Nucleus accumbens (tissue), 56 donors: Measurements from ENCODE around the gene HOXA3.

ENCODE experiments used
- DNase-seq, 56 donors: peaks; one replicate each; lab custom pipeline; 2025; lab: John Stamatoyannopoulos, UW

The HOXA3 gene

DNA sequence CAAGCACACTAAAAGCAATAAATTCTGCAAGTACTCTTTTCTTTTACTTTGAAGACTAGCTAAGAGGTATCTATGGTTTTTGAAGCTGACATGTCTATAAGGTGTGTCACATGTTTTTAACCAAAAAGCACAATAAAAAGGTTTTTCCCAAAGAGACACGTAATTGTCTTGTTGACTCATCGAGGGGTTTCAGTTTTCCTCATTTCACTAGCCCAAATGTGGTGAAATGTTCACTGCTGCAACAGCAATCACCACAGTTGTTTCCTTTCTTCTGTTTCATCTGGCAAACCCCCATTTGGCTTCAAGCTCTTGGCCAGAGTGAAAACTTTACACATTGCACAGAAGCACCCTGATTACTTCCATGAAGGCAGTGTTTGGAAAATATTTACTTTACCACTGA is 18.0 kb downstream of the HOXA3 start:
- no peak for DNase-seq

DNA sequence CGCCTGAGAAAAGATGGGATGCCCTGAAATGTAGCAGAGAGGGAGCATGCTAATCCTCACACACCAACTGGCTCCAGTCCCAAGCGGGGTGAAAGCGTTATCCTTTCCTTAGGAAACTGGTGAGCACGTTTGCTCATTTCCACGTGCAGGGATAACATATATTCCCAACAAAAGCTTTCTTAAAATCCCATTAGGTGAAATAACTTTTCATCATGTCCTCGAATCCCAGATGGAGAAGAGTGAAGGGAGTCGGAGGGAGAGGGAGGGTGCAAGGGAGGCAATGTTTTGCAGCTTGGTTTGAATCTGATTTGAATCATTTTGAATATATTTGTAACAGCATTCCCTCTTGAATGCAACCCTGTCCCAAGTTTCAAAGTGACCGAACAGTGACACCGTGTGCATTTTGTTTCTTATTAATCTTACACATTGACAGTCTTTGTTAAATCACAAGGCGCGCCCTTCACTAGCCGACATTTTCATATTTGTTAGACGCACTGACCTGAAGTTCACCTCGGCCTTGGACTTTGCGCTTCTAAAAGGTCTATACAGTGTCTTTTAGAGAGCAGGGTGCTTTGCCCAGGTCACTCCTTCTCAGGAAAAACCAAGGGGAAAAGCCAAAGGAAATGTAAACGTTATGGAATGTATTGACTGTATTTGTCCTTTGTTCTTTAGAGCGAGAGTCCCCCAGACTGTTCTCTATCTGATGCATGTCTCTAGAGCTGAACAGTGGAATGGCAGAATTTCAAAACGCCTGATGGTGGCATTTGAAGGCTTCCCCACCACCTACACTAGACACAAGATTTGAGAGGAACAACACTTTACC is 18.8 kb downstream of the HOXA3 start:
- DNase-seq, result no peak

DNA sequence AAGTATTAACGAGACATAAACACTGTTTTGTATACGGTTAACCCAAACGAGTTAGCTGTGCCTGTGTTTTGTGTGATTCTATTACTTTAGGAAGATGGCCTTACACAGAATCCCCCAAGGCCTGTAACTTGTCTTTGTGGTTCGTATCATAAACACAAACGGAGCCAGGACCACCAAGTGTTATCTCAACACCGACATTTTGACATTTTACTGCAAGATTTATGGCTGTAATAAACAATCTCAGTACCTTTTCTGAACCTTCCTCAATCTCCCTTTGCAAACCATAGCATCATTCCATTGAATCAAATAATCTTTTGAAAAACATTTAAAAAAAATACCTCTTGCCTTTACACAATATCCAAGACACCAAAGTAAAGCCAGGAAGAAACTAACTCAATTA is 19.4 kb downstream of the HOXA3 start:
- no peak for DNase-seq

DNA sequence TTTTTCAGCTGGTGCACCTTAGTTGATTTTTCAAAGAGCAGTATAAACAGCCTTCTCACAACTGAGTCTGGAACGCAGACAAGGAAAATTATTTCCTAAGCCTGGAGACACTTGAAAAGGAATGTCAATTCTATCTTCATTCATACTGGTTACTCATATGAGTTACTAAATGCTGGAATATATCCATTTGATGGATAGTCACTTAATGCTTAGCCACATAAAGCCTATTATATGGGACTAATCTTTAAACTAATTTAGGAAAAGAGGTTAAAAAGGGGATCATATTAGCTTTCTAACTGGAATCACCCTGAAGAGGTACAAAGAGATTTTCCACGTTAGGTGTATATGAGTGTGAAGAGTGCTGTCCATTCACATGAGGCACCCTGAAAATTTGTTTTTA is 20.2 kb downstream of the HOXA3 start:
- no peak for DNase-seq

DNA sequence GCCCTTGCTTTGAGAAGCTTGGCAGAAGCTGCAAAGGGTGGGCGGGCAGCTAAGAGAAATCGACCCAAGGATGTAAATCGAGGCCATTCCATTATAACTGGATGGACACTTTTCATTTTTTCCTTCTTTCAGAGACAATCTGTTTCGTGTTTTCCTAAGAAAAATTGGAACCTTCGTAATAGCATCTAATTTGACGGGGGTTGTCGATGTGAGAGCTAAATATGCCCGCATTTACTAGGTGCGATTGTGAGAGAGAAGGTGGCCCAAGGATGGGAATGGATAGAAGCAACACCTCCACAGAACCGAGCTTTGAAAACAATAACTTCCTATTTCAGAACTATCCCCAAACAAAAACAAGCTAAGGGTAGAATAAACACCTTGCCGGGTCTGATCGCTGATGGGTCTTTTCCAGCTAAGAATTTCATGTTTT is 21.0 kb downstream of the HOXA3 start:
- DNase-seq, result no peak

DNA sequence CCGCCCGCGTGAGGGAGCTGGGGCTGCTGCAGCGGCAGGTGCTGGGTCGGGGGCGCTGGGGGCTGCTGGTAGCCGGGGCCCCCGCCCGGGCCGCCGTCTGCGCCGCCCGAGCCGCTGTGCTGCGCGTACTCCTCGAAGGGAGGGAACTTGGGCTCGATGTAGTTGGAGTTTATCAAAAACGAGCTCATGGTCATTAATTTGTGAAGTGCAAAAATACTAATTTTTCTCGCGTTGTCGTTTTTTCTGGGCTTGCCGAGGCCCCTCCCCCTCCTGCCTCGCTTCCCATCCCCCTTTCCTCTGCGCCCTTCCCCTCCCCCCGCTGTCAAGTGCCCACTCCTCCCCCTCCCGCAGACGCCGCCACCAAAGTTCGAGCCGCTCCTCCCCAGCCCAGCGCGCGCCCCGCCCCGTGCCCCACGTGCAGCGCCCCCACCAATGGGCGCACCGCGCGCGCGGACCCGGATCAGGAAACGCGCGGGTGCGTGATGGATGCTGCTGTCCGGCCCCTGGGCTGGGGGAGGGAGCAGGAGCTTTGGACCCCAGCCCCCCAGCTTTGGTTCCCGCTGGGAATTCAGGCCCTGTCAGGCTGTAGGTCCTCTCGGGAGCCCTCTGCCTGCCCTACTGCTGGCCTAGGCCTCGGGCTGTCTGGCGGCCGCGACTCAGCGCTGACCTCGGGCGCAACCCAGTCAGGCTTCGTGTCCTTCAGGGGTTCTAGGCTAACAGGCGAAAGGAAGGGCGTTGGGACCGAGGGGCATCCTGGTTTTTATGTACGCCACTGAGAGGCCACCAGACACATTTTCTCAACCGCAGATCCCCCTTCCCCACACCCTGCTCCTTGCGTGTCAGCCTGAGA is 21.6 kb downstream of the HOXA3 start, which contains the start of gene HOXA4:
Gene HOXA4 (minus strand): TSS at position 218 of the 850 bp plus-strand sequence. CDS start 24 bp downstream, at position 194.
- peak in 7 of 56 donors; percentile 2 to 32 (median 5) for DNase-seq

DNA sequence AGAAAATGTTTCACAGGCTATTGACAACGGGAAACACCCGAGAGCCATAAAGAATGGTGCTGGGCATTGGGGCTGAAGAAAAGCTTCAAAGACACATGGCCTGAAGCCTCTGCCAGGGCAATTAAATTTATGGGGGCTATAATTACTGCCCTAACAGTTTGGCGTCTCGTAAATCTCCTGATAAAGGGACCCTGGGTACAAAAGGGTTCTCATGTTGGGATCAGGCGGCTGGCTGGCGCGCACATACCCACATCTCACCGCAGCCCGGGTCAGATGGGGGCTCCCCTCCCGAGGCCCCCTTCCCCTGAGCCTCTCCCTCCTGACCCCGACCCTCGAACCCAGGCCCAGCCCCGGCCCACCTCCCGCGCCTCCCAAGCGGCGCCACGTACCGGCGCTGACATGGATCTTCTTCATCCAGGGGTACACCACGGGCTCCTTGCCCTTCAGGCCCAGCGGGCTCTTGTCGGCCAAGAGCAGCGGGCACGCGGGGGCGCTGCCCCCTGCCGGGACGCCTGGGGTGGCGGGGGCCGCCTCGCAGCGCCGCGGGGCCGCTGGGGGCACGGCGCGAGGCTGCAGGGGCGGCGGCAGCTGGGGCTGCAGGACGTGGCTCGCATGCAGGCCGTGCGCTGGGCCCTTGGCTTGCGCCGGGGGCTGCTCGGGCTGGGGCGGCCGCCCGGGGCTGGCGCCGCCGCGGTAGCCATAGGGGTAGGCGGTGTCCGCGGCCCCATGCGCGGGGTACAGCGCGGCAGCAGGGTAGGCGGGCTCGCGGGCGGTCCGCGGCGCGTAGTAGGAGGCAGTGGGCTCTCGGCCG is 22.4 kb downstream of the HOXA3 start:
- no peak for DNase-seq

DNA sequence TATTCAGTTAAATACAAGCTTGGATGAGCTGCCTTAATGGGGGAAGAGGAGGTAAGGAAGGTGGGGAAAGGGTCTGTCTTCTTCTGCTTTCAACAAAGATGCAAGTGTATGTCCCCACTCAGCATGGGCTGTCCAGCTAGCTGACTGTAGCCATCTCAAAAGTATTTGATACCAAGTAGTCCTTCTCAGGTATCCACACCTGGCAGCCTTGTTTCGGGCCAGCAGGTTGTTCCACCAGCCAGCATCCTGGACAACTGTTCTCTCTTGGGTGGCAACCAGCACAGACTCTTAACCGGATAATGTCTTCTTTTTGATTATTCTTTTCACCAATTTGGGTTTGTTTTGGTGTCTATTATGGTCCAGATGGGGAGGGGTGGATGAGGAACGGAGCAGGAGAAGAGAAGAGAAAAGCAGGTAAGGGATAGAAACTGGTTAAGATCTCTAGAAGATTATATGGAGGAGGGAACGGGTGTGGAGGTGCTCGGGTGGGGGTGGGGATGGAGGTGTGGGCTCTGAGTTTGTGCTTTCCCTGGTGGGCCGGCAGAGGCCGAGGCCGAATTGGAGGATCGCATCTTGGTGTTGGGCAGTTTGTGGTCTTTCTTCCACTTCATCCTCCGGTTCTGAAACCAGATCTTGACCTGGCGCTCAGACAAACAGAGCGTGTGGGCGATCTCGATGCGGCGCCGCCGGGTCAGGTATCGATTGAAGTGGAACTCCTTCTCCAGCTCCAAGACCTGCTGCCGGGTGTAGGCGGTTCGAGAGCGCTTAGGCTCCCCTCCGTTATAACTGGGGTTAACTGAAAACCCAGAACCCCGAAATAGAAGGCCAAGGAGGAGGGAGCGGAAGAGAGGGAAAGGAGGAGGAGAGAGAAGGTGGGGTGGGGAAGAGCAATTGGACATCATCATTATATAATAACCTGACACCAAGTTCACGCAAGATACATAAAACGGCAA is 23.3 kb downstream of the HOXA3 start:
- no peak for DNase-seq

DNA sequence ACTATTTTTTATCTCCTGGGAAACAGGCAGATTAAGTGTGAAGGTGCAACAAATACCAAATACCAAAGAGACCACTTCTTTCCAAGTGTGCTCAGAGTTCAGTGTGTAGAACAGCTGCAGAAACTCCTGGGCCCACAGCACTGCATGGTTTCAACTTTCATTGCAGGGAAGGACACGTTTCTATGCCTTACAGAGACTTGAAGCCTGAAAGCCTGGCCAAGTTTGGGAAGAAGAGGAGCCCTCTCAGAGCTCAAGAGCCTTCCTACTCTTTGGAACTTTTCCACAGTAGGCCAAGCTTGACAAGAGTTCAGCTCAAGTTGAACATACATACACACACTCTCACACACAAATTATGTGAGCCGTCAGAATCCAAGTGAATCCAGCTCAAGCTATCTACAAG is 24.3 kb downstream of the HOXA3 start:
- no peak for DNase-seq

DNA sequence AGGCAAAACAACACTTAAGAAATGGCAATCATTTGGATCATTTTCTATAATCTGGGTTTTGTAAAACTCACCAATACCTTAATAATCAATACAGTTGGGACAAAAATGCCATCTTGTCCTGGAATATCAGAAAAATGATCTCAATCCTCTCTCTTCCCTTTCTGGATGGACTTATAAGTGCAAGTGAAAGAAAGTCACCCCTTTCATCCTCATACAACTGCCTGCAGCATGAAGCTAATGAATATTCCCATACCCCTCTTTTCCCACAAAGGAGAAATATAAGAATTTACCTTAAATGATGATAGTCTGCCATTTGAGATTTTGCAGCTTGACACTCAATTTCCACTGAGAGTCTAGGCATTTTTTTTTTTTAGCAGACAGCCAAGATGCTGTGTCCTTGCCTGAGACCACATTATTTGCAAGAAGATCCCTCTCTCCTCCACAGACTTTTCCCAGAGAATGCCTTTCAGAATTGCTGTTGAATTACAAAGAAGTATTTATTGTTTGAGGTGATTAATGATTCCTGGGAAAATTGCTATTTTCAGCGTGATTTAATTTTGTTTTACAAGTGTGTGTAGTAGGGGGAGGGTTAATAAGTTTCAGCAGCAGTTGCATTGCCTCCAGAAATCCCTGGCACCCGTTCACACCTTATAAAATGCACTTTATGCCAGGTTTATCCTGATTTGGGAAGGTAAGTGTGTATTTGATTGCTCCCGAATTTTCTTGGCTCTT is 25.6 kb downstream of the HOXA3 start:
- no peak for DNase-seq

DNA sequence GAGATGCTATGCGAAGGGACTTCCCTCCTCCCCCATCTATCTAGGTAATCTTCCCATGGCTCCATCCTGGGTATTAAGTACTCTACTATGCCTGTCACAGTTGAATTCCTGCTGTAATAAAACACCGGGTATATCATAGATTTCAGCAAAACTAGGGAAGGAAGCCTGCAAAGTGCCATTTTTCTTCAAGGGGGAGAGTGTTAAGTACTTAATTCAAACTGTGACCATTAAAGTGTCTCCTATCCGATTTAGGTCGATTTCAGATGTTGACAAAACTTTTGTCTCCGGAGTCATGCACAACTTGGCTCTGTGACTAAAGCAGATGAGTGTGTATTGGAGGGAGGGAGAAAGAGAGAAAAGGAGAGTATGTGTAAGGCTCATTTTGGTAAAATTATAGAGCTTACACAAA is 26.4 kb downstream of the HOXA3 start:
- no peak for DNase-seq

DNA sequence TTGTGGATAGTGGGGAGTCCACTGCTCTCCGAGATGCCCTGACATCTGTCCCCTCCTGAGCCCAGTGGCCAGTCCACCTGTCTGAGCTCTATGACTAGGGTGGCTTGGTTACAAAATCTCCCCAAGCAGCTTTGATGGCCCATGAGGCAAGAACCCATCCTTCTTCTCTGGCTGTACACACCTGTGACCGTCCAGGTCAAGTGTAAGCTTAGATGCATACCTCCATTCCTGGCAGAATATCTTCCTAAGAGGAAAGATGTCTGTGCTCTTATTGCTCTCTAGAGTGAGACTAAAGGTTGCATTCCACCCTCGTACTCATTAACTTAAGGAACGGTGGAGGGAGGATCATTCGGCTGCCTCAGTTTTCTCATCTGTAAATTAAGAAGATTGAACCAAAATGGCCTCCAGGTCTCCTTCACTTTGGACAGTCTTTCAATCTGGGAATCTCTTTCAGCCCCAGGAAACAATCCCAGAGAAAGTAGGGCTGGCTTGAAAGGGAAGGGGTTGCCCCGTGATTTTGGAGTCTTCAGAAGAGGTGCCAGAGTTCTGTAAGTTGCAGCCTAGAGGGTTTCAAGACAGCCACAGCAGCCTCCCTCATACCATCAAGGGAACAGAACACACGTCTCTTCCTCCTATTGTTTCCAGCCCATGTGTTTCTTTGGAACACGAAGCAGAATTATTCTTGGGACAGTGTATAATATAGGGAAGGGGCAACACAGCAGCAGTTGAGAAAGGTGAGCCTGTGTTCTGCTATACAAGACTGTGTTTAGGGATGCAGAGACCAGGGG is 27.3 kb downstream of the HOXA3 start:
- DNase-seq, result no peak

DNA sequence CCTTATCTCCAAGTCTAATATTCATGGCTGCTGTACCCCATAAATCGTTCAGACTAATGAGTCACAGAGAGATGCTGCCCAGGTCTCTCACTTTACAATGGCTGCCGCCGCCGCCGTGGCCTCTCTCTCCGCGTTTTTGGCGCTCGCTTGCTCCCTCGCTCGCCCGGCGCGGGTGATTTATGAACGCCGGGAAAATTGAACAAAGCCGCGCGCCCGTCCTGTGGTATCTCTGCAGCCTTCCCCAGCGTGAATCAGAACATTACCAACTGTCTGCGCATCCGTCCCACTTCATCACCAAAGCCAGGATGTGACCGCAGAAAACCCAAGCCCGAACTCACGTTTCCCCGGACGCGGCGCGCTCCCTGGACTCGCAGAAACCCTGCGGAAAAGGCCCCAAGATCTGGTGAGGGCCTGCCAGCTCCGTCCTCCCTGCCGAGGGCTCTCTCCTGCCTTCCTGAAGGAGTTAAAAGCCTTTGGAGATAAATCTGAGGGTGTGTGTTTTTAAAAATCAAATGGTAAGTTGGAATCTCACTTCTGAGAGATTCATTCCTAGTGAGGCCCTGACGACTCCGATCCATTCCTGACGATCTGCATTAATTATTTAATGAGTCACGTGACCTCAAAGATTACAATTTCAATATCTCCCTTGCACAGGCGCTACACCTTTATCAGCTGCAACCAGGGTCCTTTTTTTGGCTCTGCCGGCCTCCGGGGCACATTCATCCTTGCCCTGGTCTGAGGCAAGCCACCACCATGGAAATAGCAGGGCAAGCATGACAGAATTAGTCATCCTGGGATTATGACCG is 28.1 kb downstream of the HOXA3 start:
- DNase-seq, result no peak

DNA sequence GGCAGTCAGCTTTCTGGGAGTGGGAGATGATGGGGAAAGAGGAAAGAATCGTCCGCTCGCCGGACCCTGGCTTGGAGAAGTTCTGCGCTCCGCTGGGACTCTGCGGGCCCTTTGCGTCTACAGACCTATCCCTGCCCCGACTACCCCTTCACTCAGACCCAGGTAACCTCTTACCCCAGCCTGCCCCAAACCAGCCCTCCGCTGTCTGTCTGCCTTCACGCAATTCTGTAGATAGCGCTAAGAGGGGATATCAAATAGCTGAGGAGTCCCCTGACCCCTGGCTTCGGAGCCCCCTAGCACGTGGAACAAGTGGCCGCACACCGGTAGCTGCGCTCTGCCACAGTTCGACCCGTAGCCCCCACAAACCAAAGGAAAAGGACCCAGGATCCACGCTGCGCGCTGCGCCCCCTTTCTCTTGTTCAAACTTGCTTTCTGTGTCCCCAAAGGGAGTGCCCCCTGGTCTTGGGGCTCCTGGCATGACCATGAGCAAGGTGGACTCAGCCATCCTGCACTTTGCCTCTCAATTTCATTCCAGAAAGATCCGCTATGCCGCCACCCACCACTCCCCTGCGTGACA is 28.8 kb downstream of the HOXA3 start:
- no peak for DNase-seq

DNA sequence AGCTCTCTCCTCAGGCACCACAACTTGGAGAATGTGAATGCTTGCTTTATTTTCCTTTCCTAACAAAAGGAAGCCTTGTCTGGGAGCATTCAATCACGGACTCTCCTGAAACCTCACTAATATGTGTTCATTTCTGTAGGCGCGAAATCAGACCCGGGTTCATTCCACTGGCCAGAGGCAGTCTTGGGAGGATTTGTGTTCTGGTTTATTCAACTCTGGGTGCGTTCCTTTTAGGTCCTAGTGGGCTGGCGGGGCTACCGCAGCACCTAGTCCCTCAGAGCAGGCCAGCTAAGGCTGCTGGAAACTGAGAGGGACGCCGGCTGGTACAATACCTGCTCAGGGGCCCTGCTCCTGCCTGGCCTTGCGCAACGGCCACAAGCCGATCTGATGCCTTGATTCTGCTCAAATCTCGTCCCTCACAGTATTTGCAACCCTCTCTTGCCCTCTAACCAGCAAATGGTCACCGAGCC is 29.3 kb downstream of the HOXA3 start:
- DNase-seq, result no peak

DNA sequence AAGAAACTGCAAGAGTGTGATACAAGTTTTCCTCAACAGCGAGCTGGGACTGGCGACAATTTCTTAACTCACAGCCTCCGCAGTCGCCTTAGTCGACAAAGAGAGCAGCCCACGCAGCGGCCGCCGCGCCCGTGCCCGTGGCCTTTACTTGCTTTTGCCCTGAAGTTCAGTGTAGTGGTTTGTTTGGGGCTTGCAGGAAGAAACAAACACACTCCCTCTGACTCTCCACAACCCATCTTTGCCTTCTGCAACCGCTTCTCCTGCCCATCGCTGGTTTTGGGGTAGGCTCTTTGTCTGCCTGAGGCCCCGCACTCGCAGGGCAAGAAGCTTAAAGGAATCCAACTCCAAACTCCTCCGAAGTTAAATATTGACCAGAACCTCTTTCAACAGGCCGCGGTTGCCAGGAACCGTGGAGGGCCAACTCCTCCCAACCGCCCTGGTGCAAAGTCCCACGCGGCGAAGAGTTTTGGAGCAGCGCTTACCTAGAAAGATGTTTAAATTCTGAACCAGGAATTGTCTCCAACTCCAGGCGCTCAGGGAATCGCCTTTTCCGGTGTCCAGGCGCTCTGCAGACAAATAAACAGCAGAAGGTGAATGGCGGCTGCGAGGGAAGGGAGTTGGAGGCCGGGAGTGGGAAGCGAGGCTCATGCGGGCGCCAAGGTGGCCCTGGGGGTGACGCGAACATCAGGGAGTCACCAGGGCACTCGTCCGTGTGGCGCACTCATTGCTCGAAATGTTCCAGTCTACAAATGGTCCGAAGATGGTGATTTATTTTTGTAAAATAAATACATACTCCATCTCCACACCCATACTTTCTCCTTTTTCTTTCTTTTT is 30.1 kb downstream of the HOXA3 start:
- no peak for DNase-seq
